GM12878 (cell line): ENCODE data around the gene AAGAB. TPM values are rescaled to one million over a fixed set of nuclear protein-coding genes. Genes with fewer than 3 reads are reported as not detected.

Experiments
- BCL3 ChIP-seq: IDR thresholded peaks from 2 replicates; pipeline ENCODE4 v1.6.1; 2011; ENCODE audit warnings: borderline replicate concordance, low read depth, mild to moderate bottlenecking, moderate library complexity, low read length; ENCODE audit not compliant: insufficient read depth, poor library complexity, severe bottlenecking
- CUX1 ChIP-seq: IDR thresholded peaks from 2 replicates; pipeline ENCODE4 v1.6.1; 2012; ENCODE audit warnings: improper control_type of control experiment, low read depth, low read length; ENCODE audit not compliant: insufficient replicate concordance
- KDM1A ChIP-seq: fragments of 200-600 bp; sonication (generic); IDR thresholded peaks from 2 replicates; pipeline ENCODE4 v1.6.1; 2016; ENCODE audit warnings: borderline replicate concordance
- LARP7 ChIP-seq: fragments of 450-650 bp; IDR thresholded peaks from 2 replicates; pipeline ENCODE4 v1.6.1; 2017; ENCODE audit warnings: mild to moderate bottlenecking
- MEF2A ChIP-seq: IDR thresholded peaks from 2 replicates; pipeline ENCODE4 v1.6.1; 2011; ENCODE audit warnings: low read depth, mild to moderate bottlenecking, low read length, moderate library complexity; ENCODE audit not compliant: insufficient read depth
- NRF1 ChIP-seq: conservative IDR thresholded peaks from 2 replicates; pipeline ENCODE4 v1.6.1; 2011; ENCODE audit warnings: mild to moderate bottlenecking, low read depth, low read length, improper control_type of control experiment
- RAD21 ChIP-seq: IDR thresholded peaks from 2 replicates; pipeline ENCODE4 v1.6.1; 2011; ENCODE audit warnings: mild to moderate bottlenecking, low read depth, low read length, moderate library complexity; ENCODE audit not compliant: insufficient read depth
- SMAD5 ChIP-seq: IDR thresholded peaks from 2 replicates; pipeline ENCODE4 v1.6.1; 2016; ENCODE audit warnings: antibody characterized with exemption, low read depth
- TCF12 ChIP-seq: IDR thresholded peaks from 2 replicates; pipeline ENCODE4 v1.6.1; 2011; ENCODE audit warnings: low read depth, mild to moderate bottlenecking, low read length
- ZBTB4 ChIP-seq: fragments of 450-650 bp; formaldehyde crosslinking; IDR thresholded peaks from 2 replicates; pipeline ENCODE4 v1.4.0; 2022; ENCODE audit warnings: mild to moderate bottlenecking, moderate library complexity
- ZSCAN29 ChIP-seq: fragments of 450-650 bp; IDR thresholded peaks from 2 replicates; pipeline ENCODE4 v1.6.1; 2017; ENCODE audit warnings: mild to moderate bottlenecking, moderate library complexity
- polyA plus RNA-seq, 11 experiments: library from polyadenylated mRNA; depleted of rRNA in 4 of 11; unstranded in 6 of 11; stranded (reverse) in 5 of 11; fragments of >200 nt; fragmentation: Nextera tagmentation in 4 of 11; fragmentation: Illumina TruSeq in 1 of 11; extraction: Ambion mirVana in 4 of 11; extraction: Trizol in 1 of 11; gene quantifications; 1 replicate in 1 of 11; 2 replicates in 10 of 11; pipeline versions ENCODE4 v1.2.1 to v1.2.3, GENCODE V29; 2011 to 2016; ENCODE audit warnings: inconsistent platforms in 2 of 11, missing spikeins in 2 of 11, low read depth in 1 of 11
- total RNA-seq, 4 experiments: library from RNA; depleted of rRNA in 3 of 4; stranded (reverse); fragments of >200 nt in 3 of 4; fragmentation: Illumina TruSeq in 1 of 4; extraction: Trizol in 1 of 4; gene quantifications; 2 replicates each; pipeline versions ENCODE4 v1.2.1 to v1.2.3, GENCODE V29; 2013 to 2021

AAGAB gene
- total and polyA plus RNA-seq, 10 of the 15 experiments (the other 5 are each of a cell fraction or from before 2014, with no cell fraction given) = 11.4 to 62.3 (median 38.0) TPM

GRCh38 chr15:67174864-67175573 lies 79.4 kb downstream of the AAGAB start (continued):
- TF ChIP-seq CUX1 (no peak), ZSCAN29 (no peak), MEF2A (no peak), SMAD5 (no peak), KDM1A (no peak), NRF1 (no peak), ZBTB4 (CRISPR knock-in tag) (no peak), TCF12 (no peak), BCL3 (no peak), RAD21 (no peak), LARP7 (no peak)
